GM21447 (cell line): ENCODE results near the gene RNASE8.
A peak's percentile ranks its signal among the peaks of the same experiment; 100 is the strongest.

Experiments
- ATAC-seq: cut with Tn5 transposase; IDR thresholded peaks from one replicate; pipeline ENCODE4 v1.9.1; 2021; ENCODE audit not compliant: unreplicated experiment

Gene RNASE8

DNA sequence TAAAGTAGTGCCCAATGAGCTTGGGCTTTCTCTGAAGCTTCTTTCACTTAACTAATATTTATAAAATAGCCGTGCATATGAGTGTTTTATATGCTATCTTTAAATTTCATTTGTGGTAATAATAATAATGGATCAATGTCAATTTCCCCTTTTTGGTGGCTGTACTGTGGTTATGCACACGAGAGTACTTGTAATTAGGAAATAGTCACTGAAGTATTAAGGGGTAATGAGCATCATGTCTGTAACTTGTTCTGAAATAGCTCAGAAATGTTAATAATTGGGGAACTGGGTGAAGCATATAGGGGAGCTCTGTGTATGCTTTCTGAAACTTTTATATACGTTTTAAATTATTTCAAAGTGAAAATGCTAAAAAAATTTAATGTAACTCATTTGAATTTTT is 7.0 kb upstream of the RNASE8 start:
- no peak for ATAC-seq

DNA sequence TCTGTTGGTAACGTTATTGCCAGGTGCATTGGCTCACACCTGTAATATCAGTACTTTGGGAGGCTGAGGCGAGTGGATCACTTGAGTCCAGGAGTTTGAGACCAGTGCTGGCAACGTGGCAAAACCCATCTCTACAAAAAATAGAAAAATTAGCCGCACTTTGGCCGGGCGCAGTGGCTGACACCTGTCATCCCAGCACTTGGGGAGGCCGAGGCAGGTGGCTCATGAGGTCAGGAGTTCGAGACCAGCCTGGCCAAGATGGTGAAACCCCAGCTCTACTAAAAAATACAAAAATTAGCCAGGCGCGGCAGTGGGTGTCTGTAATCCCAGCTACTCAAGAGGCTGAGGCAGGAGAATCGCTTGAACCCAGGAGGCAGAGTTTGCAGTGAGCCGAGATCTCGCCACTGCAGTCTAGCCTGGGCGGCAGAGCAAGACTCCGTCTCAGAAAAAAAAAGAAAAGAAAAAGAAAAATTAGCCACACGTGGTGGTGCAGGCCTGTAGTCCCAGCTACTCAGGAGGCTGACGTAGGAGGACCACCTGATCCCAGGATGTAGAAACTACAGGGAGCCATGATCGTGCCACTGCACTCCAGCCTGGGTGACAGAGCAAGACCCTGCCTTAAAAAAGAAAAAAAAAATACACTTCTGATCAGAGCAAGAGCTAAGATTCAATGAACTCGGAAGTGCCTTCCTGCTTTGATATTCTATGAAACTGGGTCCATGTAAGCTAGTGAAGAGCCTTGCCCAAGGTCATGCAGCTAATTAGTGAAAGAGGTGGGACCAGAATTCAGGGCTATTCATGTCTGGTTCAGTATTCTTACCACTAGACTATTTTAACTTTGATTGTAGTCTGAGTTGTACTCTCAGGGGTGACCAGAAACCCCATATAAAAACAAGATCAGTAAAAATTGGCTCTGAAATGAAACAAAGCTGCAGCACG is 4.2 kb upstream of the RNASE8 start:
- no peak for ATAC-seq

DNA sequence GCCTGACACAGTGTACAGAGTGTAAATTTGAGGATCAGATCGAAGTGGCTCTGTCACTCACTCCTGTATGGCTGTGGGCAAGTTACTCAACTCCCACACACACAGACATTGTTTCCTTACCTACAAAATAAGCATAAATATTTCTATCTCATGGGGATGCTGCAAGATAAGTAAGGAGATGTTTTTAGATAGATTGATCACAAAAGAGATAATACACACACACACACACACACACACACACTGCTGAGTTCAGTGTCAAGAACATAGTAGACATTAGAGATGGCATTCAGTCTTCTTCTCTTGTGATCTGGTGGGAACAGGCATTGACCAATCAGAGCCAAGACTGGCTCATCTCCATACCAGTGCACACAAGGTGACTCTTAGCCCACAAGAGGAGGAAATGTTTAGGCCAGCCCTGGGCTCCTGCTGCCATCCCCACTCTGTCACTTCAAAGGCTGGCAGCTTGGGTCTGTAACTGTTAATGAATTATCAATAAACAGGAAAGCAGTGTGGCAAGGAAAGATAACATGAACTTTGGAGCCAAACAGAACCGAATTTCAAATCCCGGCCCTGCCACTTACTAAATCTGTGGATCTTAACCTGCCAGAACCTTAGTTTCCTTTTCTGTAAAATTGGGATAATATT is 3.4 kb upstream of the RNASE8 start:
- no peak for ATAC-seq

DNA sequence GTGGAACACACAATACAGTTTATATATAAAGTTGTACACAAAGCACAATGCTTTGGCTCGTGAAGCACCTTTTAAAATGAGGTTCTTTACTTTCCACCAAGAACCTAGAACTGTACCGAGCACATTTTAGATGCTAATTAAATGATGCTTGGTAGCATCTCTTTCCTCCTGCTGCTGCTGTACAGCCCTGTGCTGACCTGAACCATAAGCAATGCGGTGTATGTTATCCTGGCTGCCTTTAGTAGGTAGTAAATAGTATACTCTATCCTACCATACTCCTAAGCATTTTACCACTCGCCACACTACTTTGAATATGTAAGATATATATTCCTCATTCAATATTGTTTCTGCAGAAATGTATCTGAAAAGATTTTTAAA is 2.9 kb upstream of the RNASE8 start:
- ATAC-seq: no peak

DNA sequence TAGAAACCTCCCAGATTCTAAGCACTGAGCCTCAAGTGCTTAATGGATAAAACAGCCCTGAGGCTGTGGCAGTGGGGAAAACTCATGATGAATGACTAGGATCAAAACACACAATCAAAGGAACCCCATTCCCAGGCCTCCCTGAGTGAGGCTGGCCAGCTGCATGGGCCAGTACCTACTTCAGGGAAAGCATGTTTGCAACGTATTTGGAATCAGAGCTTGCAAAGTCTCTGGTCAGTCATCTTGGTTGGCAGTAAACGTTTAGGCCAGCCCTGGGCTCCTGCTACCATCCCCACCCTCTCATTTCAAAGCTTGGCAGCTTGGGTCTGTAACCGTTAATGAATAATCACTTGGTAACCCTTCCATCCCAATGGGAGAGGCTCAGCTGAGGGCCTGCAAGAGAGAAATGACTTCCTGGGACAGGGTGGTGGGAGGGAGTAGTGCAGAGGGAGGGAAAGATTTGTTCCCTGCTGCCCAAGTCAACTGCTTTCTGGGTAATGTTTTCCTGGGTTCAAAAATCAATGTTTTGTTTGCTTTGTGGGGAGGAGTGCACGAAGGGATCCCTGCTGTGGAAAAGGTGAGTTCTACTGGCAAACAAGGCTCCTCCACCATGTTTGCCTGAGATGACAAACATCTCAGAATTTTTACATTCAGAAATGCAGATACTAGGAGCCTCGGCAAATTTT is 2.0 kb upstream of the RNASE8 start:
- no peak for ATAC-seq

DNA sequence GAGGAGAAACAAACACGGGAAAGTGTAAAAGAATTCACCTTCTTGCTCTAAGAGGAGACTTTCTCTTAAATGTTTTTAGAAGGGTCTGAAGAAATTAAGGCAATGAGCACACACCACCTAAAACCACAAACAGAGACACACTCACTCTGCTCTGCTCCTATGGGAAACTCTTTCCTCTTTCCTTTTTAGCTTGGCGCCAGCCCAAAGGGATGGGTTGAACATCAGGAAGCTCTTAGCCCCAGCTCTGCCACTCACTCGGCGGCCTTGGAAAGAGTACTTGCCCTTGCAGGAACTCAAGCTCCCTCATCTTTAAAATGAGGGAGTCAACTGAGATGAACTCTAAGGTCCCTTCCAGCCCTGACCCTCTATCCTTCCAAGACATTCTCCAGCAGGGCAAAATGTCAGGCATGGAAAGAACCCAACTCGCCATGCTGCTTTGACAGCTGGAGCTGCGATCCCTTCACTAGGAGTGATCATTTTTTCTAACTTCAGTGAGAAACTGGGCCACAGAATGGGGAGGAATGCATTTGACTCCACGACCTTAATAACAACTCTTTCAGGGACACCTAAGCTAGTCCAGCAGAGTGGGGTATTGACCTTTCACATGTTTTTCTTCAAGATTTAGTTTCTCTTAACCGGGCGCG is 980 bp upstream of the RNASE8 start:
- no peak for ATAC-seq

DNA sequence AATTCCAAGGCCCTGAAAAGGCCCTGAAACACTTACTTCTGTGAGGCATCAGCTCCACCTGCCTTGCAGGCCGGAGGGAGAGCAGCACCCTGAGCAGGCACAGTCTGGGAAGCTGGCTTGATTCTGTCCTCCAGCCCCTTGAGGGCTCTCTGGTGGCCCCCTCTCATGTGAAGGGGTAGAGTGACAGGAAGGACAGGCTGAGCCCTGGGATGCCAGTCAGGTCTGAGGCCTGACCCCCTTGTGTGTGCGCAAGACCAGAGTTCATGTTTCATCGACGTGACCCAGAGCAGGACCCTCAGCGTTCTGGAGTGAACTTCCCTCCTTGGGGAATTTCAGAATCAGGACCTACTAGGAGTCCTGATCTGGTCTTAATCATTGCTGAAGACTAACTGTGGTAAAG is 1.3 kb downstream of the RNASE8 start:
- ATAC-seq: no peak

DNA sequence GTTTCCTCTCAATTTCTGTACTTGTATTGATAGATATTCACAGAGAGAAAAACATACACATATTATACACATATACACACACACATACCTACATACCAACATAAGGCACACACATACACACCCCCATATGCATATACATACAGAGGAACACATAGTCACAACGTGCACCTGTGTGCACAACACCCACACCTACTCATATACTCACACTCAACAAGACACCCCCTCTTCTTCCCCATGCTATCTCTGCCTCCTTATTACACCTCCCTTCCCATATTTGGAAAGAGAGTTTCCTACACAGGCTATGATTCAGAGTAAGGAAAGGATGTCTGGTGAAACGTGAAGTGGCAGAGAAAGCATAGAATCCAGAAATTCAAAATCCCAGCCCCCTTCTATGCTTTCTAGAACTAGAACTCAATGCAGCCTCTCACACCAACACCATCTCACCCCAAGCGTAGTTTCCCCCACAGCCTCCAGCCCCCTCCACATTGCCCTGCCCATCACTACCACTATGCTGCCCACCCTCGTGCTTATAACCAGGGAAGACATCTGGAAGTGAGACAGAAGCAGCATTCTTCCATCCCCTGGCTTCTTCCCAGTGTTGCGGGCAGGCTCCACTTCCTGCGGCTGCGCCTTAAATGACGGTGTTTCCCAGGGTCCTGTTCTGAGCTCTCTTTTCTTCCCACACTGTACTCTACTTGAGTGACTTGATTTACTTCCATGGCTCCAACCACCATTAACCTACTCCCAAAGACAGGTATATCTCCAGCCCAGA is 2.4 kb downstream of the RNASE8 start:
- no peak for ATAC-seq

DNA sequence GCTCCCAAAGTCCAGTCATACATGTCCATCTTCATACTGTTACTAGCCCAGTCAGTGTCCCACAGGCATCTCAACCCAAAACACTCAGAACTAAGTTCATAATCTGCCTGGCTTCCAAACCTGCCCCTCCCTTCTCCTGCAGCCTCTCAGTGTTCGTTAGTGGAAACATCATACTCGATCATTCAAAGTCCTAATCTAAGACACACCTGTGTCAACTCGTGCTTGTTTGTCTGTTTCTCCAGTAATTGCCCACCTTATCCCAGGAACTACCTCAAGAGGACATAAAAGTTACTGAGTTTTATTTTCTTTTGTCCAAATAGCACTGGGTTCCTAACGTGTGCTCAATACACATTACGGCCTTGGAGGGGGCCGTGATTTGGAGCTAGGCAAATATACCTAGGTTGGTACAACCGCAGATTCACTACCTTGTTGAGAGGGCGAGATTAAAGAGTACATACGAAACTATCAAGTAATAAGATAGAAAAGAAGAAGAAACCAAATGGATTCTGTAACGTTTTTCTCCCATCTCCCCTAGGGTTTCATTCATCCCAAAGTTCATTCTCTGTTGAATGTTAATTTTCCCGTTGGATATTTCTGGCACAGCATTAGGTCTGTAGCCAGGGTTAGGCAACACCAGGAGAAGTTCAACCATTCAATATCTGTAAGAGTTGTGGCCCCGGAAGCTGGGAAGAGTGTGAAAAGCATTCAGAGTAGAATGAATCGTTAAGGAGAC is 3.2 kb downstream of the RNASE8 start:
- ATAC-seq: no peak

DNA sequence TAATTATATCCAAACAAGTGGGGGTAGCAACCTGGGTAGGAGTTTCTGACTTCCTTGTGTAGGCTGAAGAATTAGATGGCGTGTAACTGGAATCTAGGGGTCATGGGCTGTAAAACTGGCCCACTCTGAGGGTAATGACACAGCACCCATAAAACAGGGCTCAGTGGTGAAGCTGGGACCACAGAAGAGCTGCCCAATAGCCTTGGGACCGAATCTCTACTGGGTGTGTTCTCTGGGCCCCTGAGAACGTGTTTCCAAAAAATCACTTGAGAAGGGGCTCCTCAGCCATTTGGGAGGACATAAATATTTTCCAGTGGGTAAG is 3.7 kb downstream of the RNASE8 start:
- no peak for ATAC-seq

DNA sequence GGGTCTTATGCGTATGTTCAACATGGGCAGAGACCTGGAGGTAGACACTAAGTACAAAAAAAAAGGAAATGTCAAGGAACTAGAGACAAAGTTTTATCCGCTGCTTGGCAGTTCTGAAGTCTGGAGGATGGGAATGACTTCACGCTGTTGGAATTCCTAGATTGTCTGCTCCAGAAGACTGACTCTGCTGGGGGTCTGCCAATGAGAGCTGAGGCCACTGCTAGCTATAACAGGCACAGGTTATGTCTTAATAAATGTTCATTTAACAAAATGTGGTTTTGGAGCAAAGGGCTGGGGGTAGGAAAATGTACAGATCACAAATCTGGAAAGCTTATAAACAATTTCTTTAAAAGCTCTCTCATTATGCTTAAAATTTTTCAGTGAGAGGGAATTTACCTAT is 5.9 kb downstream of the RNASE8 start:
- no peak for ATAC-seq

DNA sequence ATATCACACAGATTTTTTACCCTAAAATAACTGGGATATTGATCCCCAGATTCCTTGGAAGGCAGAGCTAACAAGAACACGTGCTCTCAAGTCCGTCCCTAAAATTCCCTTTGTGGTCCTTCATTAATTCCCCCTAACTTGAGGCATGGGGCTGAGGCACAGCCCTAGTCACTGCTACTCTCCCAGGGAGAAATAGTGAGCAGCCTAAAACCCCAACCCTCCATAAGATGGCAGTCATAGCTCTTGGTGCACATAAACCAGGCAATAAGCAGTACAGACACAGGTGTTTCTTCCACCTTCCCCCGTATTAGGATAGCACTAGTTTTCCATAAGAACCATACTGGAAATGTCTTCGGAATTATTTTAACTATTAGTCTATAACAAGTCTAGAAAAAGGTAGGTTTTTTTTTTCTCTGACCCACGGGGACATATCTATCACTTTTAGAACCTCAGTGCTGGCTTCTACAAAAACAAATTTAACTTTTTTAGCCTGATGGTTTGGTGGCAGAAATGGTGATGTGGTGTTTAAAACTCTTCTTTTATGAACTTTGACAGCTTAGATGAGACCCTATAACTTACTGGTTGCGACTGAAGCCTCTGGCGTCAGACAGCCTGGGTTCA is 9.4 kb downstream of the RNASE8 start:
- no peak for ATAC-seq

DNA sequence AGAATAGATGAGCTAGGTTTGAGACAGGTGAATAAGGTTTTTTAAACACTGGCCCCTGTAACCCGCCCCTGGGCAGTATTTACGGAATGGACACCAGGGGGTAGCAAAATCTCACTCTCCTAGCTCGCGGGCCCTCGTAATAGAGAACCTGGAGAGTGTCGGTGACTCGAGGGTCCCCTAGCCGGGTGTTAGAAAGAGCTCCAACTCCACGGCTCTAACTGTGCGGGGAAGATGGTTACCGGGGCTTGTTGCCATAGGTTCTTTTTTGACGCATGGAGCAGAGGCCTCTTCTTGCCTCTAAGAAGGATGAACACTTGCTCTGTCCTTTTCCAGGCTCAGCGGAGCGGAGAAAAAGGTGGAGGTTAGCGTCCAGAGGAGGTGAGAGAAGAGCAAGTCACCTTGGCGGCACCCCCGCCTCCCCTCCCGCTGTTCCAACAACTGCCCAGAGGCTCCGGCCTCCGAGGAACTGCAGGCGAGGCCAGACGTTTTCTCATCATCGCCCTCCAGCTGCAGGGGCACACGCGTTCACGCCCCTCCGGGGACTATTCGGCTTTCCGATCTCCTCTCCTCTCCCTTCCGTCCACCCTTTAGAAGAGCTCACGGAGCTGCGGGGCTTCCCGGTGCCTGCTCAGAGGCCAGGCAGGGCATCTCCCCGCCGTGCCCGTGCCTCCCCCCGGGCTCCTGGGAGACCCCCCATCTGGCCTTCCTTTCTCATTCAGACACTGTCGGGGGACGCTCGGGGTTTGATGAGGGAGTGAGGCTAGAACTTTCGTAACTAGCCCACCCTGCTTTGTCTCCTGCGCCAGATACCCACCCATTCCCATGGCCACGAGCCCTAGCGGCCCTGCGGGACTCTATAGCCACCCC is 11.1 kb downstream of the RNASE8 start:
- ATAC-seq: no peak

DNA sequence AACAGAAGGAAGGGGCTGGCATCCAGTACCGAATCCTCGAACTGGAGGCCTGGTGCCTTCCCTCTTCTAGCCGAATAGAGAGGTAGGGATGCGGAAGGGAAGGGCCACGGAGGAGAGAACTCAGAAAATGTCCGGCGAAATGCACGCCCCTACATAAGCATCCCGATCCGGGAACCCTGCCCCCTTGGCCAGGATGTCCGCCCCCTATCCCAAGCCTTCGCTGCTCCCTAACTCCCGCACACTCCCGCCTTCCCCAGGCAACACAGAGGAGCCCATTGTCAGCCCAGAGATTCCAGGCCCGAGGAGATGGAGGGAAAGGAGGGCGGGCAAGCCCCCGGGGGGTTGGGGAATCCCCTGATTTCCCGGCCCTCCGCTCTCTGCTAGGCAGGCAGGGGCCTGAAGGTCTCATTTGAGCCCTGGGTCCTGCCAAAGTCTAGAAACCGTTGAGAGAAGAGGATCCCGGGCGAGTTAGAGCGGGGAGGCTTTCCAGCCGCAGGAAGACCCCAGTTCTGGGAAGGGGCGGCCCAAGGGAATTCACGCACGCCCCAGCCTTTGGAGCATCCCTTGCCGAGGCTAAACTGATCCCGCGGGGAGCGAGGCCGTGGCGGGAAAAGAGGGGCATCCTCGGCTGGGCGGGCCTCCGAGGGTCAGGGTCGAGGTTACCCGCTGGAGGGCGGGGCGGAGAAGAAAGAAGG is 11.9 kb downstream of the RNASE8 start:
- no peak for ATAC-seq

DNA sequence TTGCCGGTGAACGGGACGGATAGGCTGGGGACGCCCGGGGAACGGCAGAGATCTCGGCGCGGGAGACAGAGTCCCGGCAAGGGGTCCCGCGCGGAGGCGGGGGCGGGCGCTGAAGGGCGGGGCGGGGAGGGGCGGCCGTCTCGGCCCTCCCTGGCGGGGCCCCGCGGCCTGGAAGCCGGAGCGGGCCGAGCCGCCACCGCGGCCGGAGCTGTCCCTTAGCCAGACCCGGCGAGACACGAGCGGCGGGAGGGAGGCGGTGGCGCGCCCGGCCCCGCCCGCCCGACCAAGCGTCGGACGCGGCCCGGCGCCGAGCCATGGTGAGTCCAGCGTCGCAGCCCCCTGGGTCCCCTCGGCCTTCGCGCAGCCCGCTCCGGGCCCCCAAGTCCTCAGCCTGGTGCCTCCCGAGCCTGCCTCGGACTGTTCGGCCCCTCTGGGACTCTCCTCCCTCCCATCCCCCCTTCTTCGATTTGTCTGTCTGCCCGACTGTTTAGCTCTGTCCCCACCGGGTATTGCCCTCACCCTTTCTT is 12.5 kb downstream of the RNASE8 start, which contains the start of gene ARHGEF40:
ARHGEF40 (plus strand) TSS at position 222 of the 527 bp plus-strand sequence; CDS start at position 315, 93 bp downstream.
- no peak for ATAC-seq

DNA sequence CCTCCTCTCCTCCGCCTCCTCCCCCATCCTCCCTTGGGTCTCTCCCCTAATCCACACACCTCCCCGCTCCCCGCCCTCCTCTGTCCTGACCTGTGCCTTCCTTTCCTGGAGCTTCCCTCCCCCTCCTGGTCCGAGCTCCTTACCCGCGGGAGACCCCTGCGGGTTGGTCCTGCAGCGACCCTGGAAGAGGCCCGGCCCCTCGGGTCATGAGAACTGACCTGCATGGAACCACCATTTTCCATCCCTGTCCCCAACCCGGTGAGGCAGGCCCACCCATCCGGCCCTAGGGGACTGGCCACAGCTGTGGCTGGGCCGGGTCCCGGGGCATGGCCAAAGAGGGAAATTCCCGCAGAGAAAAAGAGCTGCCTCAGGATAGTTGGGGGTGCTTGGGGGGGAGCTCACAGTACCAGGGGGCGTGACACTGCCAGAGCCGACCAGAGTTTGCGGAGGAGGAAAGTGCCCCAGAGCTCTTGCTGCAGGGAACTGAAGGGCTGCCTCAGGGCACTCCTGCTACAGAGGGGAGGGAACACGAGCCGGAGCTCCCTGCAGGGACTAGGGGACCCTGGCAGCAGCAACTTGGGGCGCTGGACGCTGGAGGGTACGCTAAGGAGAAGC is 13.1 kb downstream of the RNASE8 start:
- ATAC-seq: peak; percentile 20
